Measurements from ENCODE around the gene CPD.
"Not testable (repeated sequence)": the region's sequence is repeated elsewhere in the genome, so short reads cannot be mapped to it uniquely, and the experiment has no call there.

The CPD gene

DNA sequence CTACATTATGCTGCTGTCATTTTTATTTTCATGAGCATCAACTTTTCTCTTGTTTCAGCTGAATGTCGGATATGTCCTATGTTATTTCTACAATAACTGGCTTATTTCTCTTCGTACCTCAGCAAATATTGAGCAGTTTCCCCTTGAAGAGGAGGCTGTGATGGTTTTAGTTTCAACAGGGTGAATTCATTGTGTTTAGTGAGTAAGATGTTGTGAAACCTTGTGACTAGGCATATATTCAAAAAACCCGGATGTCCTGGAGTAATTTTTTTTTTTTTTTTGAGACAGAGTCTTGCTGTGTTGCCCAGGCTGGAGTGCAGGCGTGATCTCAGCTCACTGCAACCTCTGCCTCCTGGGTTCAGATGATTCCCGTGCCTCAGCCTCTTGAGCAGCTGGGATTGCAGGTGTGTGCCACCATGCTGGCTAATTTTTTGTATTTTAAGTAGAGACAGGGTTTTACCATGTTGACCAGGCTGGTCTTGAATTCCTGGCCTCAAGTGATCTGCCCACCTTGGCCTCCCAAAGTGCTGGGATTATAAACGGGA lies 11.1 kb downstream of the CPD start:
- DNase-seq: no peak

DNA sequence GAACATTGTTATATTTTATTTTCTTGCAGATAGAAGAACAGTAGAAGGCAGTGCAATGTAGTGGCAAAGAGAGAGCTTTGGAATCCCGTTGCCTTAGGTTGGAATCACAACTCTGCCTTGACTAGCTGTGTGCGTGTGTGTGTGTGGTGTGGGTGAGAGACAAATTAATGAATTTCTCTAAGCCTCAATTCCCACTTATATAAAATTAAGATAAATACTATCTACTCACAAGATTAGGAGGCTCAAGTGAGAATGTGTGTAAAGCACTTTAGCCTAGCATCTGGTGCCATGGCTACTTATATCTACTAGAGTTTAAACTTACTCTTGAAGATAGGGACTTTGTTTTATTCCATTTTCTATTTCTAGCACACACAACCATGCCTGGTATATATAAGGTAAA lies 12.8 kb downstream of the CPD start:
- DNase-seq: no peak

DNA sequence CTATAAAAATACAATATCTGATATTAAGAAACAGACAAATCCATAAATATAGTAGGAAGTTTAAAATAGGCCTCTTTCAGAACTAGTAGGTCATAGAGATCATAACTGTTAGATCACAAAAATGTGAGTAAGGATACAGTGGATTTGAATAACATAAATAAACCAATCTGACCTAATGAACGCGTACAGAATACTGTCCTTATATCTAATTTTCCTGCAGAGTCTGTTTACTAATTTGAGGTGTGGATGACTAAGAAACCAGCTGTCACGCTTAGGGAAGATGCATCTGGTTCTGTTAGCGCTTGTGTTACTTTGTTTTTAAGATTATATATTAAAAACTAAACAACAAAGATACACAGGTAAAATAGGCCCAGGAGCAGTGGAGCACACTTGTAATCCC lies 14.8 kb downstream of the CPD start:
- DNase-seq: peak; percentile 49

DNA sequence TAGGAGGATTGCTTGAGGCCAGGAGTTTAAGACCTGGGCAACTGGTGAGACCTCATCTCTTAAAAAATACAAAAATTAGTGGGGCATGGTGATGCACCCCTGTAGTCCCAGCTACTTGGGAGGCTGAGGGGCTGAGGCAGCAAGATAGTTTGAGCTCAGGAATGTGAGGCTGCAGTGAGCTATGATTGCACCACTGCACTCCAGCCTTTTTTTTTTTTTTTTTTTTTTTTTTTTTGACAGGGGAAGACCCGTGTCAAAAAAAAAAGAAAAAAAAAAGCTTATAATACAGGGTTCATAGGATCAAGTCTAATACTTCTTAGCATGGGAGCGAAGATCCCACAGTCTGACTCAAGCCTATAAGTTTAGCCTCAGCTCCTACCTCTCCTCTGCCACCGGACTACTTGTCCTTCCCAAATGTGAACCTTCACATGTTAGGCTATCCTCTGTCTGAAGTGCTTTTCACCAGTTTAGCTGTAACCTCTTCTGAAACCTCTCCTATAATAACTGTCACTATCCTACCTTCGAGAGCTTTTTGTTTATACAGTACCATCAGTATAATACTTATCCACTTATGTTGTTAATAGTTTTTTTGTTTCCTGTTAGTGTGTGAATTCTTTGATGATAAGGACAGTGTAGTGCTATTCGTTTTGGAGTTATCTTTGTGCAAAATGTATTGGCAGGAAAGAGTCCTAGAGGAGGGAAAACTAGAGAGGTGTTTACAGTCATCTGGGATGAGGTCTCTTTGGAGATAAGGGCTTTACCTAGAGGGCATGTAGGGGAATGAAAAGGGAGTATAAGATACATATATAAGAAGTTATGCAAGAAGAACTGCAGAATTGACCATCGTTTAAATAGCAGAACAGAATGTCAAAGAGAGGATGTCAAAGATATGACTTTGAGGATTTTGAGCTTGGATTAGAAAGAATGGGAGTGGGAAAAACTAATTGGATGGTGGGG lies 15.5 kb downstream of the CPD start:
- peak; percentile 46 for DNase-seq

DNA sequence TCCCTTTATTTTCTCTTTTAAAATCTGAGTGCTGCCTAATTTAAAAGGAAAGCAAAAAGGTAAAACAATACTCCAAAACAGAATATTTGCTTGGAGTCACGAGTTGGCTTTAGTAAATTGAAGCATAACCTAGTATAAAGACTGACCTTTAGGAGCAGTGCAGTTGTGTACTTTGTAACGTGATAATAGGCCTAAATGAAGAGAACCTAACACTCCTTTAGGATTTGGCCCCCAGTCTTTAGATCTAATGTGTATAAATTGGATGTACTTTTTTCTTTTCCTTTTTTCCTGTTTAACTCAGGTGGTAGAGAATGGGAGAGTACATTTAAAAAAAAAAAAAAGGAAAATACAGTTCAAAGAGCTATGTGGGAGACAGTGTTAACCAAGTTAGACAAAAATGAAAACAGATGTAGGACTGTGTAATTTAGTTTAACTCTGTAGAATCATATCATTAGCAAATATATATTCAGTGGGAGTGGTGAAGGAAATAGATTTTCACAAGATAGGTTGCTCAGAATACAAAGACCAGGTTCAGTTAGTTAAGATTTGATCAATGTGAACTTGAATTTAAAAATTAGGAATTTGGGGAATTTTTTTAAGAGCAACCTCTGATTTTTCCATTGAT lies 16.8 kb downstream of the CPD start:
- peak; percentile 46 for DNase-seq

DNA sequence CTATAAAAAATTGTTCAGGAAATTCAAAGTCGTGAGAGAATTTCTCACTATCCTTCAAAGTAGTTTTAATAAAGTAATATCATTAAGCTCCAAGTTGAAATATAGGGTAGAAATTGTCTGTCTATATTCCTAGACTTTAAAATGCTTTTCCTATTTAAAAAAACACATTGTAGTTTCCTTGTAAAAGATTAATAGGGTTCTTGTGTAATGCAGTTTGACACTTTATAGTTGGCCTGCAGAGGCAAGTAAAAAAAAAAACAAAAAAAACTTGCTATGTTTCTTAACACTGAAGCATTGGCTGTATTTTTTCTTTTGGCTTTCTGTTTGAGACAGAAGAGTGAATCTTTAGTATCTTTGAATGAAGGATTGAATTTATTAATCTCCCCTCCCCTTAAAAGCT lies 17.4 kb downstream of the CPD start:
- DNase-seq: no peak

DNA sequence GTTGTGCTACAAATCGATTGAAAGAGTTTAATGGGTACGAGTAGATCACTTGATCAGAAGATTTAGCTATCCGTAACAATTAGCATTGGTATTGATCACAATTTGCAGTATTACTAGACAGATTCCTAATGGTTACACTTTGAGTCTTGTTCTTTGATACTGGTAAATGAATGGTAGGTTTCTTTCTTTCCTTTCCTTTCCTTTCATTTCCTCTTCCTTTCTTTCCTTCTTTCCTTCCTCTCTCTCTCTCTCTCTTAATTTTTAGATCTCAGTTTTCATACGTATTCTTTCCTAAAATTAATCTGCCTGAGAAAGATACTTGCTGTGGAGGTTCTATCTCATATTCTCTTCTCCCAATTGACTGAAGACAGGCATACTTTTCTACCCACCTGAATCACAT lies 17.9 kb downstream of the CPD start:
- no peak for DNase-seq

DNA sequence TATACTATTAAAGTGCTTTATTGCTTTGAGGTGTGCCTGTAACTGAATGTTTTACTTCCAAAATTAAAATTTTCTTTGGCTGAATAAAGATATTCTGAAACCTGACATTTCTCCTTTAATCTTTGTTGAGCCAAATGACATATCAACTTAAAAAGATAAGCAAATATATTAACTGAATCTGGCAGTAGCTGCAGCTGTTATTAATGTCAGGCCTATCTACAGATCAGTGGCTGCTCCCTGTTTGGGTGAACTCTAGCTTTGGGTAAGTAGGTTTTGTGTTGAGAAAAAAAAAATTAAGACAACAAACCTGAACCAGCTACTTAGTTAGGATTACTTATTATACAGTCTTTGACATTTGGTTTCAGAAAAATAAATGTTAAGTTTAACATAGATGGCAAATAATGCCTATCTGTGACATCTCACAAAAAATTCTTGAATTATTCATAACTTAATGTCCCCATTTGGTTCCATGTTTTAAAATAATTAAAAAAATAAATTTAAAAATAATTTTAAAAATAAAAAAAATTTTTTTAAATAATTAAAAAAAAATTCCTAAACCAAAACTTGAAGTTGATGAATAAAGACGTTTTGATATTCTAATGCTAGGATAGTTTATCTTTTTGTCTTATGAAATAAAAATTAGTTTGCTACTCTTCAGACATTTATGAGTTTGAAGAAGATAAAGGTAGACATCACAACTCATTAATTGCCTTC lies 19.8 kb downstream of the CPD start:
- DNase-seq: no peak

DNA sequence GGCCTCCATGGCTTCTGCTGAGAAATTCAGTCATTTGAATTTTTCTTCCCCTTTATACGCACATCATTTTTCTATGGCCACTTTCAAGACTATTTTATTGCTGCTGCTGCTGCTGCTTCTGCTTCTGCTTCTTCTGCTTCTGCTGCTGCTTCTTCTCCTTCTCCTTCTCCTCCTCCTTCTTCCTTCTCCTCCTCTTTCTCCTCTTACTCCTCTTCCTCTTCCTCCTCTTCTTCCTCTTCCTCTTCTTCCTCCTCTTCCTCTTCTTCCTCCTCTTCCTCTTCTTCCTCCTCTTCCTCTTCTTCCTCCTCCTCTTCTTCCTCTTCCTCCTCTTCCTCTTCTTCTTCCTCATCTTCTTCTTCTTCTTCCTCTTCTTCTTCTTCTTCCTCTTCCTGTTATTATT lies 22.4 kb downstream of the CPD start:
- no peak for DNase-seq

DNA sequence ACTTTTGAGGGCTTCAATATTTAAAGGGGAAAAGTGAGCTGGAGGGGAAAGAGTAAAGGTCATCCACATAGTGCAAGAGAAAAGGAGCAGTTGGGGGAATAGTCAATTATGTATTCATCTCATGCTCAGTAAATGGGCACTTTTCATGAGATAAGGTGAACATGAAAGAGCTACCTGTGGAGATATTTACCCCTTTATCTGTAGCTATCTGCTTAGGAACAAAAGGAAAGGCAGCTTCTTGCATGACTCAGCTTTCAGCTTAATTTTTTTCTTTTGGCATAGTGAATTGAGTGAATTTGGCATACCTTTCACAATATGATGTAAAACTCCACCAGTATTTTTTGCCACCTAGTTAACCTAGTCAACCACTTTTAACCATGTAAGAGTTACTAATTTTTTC lies 26.4 kb downstream of the CPD start:
- no peak for DNase-seq

DNA sequence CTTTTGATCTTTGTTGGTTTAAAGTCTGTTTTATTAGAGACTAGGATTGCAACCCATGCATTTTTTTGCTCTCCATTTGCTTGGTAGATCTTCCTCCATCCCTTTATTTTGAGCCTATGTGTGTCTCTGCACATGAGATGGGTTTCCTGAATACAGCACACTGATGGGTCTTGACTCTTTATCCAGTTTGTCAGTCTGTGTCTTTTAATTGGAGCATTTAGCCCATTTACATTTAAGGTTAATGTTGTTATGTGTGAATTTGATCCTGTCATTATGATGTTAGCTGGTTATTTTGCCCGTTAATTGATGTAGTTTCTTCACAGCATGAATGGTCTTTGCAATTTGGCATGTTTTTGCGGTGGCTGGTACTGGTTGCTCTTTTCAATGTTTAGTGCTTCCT lies 31.9 kb downstream of the CPD start:
- not testable (repeated sequence) for DNase-seq

DNA sequence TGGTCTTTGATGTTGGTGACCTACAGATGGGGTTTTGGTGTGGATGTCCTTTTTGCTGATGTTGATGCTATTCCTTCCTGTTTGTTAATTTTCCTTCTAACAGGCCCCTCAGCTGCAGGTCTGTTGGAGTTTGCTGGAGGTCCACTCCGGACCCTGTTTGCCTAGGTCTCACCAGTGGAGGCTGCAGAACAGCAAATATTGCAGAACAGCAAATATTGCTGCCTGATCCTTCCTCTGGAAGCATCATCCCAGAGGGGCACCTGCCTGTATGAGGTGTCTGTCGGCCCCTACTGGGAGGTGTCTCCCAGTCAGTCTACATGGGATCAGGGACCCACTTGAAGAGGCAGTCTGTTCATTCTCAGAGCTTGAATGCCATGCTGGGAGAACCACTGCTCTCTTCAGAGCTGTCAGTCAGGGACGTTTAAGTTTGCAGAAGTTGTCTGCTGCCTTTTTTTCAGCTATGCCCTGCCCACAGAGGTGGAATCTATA lies 33.3 kb downstream of the CPD start:
- DNase-seq: not testable (repeated sequence)

DNA sequence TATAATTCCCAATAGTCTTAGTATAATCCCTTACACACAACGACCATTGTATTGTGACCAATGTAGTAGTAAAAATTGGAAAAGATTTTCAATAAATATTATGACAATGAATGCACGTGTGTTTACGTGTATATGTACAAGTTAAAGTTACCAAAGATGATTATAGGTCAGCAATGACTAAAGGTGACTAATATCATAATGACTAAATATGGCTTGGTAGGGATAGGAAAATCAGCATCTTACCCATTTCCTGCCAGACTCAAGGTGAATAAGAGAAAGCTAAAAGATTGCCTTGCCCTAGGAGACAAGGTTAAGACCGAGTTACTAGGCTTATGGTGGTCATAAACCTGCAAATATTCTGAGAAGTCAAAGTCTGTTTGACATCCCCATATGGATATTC lies 34.4 kb downstream of the CPD start:
- DNase-seq: no peak

DNA sequence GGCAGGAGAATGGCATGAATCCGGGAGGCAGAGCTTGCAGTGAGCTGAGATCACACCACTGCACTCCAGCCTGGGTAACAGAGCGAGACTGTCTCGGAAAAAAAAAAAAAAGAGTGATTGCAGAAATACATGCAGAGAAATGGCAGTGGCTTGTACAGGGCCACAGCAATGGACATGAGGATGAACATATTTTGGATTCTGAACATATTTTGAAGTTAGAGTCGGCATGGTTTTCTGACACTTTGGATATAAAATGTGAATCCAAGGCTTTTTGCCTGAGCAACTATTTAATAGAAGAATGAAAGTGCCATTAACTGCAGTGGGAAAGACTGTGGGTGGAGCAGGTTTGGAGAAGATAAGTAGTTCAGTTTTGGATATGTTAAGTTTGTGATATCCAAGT lies 35.8 kb downstream of the CPD start:
- DNase-seq: no peak

DNA sequence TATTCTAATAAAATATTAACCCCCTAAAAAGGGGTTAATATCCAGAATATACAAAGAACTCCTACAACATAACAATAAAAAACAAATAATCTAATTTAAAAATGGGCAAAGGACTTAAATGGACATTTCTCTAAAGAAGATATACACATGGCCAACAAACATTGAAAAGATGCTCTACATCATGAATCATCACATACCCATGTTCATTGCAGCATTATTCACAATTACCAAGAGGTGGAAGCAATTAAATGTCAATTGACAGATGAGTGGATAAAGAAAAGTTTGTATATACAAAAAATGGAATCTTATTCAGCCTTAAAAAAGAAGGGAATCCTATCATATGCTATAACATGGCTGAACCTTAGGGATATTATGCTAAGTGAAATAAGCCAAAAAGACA lies 36.8 kb downstream of the CPD start:
- DNase-seq: no peak

DNA sequence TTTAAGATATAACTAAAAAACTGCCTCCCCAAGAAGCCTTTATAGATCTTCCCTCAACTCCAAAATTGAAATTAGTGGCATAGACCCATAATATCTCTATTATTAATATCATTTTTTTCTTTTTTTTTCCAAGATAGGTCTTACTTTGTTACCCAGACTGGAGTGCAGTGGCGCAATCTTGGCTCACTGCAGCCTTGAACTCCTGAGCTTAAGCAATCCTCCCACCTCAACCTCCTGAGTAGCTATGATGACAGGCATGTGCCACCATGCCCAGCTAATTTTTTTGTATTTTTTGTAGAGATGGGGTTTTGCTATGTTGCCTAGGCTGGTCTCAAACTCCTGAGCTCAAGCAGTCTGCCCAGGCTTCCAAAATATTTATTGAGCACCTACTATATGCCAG lies 39.3 kb downstream of the CPD start:
- DNase-seq: not testable (repeated sequence)

DNA sequence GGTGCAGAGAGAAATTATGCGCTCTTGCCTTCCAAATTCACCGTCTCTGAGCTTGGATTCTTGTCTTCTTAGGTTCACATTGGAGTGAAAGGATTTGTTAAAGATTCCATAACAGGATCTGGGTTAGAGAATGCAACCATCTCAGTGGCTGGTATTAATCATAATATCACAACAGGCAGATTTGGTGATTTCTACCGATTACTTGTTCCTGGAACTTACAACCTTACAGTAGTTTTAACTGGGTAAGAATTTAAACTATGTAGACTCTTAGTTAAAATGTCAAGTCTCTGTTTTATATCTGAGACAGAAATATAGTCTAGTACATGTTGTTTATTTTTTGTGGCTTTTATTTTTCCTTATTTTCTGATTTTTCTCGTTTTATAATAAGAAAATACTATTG lies 42.9 kb downstream of the CPD start:
- DNase-seq: no peak

DNA sequence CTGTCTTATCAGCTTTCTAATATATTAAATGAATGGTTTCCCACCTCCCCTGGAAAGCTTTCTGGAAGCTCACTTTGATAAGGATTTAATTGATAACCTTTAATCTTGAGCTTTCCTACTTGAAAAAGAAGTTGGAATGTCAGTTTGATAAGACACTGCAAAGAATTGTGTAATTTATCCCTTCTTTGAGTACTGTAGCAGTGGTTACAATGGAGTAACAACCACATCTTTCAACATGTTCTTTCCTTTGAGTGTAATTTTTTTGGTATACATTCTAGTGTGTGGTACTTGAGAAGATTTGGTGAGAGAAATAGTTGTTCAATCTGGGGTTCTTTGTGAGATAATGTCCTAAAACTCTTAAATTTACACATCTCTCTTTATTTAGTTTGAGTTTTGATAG lies 43.4 kb downstream of the CPD start:
- DNase-seq: no peak

DNA sequence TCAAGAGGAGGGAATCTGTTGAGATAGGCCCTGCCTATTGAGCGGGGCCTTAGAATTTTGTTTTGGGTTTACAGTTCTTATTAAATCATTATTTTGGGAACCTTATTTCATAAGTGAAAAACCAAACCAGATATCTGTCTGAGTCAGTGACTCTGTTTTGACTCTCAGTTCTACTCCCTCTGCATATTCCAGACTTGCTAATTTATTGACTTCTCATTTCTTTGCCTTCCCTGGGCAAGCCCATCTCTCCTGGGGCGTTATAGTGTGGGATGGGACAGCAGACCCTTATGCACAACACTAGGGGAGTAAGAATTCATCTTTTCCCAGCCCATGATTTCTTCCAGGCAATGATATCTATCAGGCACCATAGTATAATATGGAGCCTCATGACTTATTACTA lies 45.7 kb downstream of the CPD start:
- no peak for DNase-seq

DNA sequence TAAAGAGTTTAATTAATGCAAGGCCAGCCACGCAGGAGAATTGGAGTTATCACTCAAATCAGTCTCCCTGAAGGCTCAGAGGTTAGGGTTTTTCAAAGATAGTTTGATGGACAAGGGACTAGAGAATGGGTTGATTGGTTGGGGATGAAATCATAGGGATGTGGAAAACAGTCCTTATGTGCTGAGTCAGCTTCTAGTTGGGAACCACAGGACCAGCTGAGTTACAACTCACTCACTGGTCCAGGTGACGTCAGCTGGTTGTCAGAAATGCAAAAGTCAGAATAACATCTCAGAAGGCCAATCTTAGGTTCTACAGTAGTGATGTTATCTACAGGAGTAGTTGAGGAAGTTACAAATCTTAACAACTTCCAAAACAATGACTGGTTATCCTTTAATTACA lies 47.6 kb downstream of the CPD start:
- DNase-seq: no peak

DNA sequence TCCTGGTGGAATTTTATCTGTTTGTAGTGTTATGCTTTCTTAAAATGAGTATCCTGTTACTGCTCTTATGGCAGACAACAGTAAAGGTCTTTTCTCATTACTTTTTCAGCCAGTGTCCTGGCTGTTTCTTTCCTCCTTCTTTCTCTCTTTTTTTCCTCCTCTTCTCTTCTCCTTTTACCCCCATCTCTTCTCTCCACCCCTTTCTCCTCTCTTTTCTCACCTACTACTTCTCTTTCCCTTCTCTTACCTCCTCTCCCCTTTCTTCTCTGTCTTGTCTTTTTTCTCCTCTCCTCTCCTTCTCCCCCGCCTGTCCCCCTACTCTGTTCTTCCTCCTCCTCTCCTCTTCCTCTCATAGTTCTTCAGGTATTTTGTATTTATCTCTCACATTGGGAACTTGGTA lies 48.9 kb downstream of the CPD start:
- no peak for DNase-seq

DNA sequence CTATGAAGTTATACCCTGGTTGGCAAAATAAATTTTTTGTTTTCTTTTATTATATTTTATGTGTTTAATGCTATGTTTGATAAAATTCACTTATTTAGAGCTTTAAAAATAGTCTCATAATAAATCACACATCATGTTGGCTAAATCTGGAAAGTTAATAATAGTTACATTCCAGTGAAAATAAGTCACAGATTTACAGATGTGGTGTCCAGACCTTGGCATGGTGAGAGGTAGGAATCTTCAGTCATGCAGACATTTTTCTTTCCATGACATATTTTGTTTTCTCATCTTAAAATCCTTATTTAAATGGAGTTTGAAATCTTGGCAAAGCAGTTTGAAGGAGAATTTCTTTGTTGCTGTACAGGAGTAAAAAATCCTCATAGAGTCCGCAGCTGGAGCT lies 50.4 kb downstream of the CPD start:
- no peak for DNase-seq

DNA sequence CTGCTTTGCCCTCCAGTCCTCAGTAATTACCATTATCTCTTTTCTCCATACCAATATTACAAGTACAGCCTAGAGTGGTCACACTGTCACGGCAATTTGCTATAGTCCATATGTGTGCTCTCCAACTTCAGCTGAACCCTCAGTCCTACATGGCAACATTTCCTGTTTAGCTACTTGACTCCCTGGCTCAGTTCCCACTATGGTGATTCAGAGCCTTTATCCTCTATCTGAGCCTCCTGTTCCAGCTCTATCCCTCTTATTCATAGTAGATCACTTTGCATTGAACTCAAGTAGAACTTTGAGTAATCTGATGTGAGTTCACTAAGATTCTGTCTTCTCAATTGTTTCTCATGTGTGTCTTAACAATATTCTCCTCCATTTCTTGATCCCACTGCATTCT lies 54.8 kb downstream of the CPD start:
- no peak for DNase-seq

DNA sequence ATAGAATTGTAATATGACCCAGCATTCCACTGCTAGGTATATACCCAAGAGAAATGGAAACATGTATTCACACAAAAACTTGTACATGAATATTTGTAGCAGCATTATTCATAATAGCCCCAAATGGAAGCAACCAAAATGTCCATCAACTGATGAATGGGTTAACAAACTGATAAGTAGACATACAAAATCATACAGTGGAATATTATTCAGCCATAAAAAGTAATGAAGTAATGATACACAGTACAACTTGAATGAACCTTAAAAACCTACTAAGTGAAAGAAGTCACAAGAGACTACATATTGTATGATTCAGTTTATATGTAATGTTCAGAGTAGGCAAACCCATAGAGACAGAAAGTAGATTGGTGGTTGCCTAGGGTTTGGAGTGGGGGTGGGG lies 58.0 kb downstream of the CPD start:
- no peak for DNase-seq

All from NCI-H2171 treated with DMSO at 0.1 percent for 48 hours (cell line).